GM06990 (cell line): ENCODE data around the gene RNF126.

Experiments
- DNase-seq: peaks from one replicate; pipeline ENCODE4 v3.0.0-alpha.2; 2011; ENCODE audit not compliant: insufficient read length; ENCODE audit errors: extremely low read depth
- H3K27me3 ChIP-seq: replicated peaks from 2 replicates; pipeline ENCODE4 v1.6.0; 2011; ENCODE audit warnings: low read length; ENCODE audit not compliant: control insufficient read depth, insufficient read depth
- H3K36me3 ChIP-seq: 2 replicates; pipeline ENCODE4 v1.5.1; 2011; ENCODE audit warnings: low read length; ENCODE audit not compliant: control insufficient read depth, insufficient read depth
- H3K4me3 ChIP-seq: replicated peaks from 2 replicates; pipeline ENCODE4 v1.5.1; 2011; ENCODE audit warnings: low read depth, mild to moderate bottlenecking, control low read depth, low read length
- CTCF ChIP-seq: IDR thresholded peaks from 2 replicates; pipeline ENCODE4 v1.5.1; 2011; ENCODE audit warnings: low read length, control low read depth, mild to moderate bottlenecking, inconsistent platforms; ENCODE audit not compliant: insufficient read depth, poor library complexity, severe bottlenecking

The RNF126 gene

GRCh38 chr19:616747-617526 is 46.1 kb downstream of the RNF126 start:
- H3K27me3 ChIP-seq = no peaks in the 10 kb centered on the region
- DNase-seq = no peak
- H3K4me3 ChIP-seq = no peak overlapping the region
- TF ChIP-seq CTCF = no peak
- peaks cover 17% of the 10 kb centered on the region for H3K36me3 ChIP-seq

GRCh38 chr19:616062-616700 is 46.8 kb downstream of the RNF126 start:
- TF ChIP-seq CTCF = no peak
- H3K36me3 ChIP-seq = peaks cover 15% of the 10 kb centered on the region
- no peak for DNase-seq
- no peak overlapping the region for H3K4me3 ChIP-seq
- H3K27me3 ChIP-seq = no peaks in the 10 kb centered on the region

- Histone ChIP-seq H3K4me3 (no peak overlapping the region), H3K27me3 (no peaks in the 10 kb centered on the region), H3K36me3 (peaks cover 15% of the 10 kb centered on the region)
- TF ChIP-seq CTCF = no peak
- DNase-seq = no peak
Observed at GRCh38 chr19:615619-616018, 47.4 kb downstream of the RNF126 start.

- Histone ChIP-seq H3K27me3 (no peaks in the 10 kb centered on the region), H3K4me3 (no peak overlapping the region), H3K36me3 (peaks cover 7% of the 10 kb centered on the region)
- DNase-seq = no peak
- TF ChIP-seq CTCF = no peak
Observed at GRCh38 chr19:613732-614567, 49.1 kb downstream of the RNF126 start.

GRCh38 chr19:612941-613340 is 50.1 kb downstream of the RNF126 start:
- no peak for DNase-seq
- no peak for TF ChIP-seq CTCF
- Histone ChIP-seq H3K27me3 (no peaks in the 10 kb centered on the region), H3K4me3 (no peak overlapping the region), H3K36me3 (peaks cover 2% of the 10 kb centered on the region)
